SK-N-SH (cell line): ENCODE data around the gene POLR3B.

Experiments
- MAX ChIP-seq: IDR thresholded peaks from 2 replicates; pipeline ENCODE4 v1.4.0; 2012; ENCODE audit warnings: low read depth
- POLR2AphosphoS5 ChIP-seq: IDR thresholded peaks from 2 replicates; pipeline ENCODE4 v1.6.1; 2012; ENCODE audit warnings: low read depth, low read length
- TAF1 ChIP-seq: IDR thresholded peaks from 2 replicates; pipeline ENCODE4 v1.6.1; 2012; ENCODE audit warnings: low read depth, mild to moderate bottlenecking, low read length, moderate library complexity, borderline replicate concordance
- YY1 ChIP-seq: IDR thresholded peaks from 2 replicates; pipeline ENCODE4 v1.4.0; 2012; ENCODE audit warnings: low read depth, mild to moderate bottlenecking
- ZBTB33 ChIP-seq: IDR thresholded peaks from 2 replicates; pipeline ENCODE4 v1.4.0; 2012; ENCODE audit warnings: low read depth, borderline replicate concordance
- TF ChIP-seq, protein P1 (sequence below): fragments of 200-600 bp; sonication (generic); IDR thresholded peaks from 2 replicates; pipeline ENCODE4 v1.6.1; 2017; ENCODE audit warnings: antibody characterized with exemption, mild to moderate bottlenecking, moderate library complexity

- TF ChIP-seq, protein P1, sequence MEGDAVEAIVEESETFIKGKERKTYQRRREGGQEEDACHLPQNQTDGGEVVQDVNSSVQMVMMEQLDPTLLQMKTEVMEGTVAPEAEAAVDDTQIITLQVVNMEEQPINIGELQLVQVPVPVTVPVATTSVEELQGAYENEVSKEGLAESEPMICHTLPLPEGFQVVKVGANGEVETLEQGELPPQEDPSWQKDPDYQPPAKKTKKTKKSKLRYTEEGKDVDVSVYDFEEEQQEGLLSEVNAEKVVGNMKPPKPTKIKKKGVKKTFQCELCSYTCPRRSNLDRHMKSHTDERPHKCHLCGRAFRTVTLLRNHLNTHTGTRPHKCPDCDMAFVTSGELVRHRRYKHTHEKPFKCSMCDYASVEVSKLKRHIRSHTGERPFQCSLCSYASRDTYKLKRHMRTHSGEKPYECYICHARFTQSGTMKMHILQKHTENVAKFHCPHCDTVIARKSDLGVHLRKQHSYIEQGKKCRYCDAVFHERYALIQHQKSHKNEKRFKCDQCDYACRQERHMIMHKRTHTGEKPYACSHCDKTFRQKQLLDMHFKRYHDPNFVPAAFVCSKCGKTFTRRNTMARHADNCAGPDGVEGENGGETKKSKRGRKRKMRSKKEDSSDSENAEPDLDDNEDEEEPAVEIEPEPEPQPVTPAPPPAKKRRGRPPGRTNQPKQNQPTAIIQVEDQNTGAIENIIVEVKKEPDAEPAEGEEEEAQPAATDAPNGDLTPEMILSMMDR: no peak
- no peak for TF ChIP-seq YY1
- TF ChIP-seq MAX: no peak
- TF ChIP-seq TAF1: no peak
- TF ChIP-seq POLR2AphosphoS5: no peak
- TF ChIP-seq ZBTB33: no peak
Observed at GRCh38 chr12:106333756-106334155, 23.8 kb upstream of the POLR3B start.
